ENCODE results near the gene C11orf52. TPM values are rescaled to one million over a fixed set of nuclear protein-coding genes. Genes with fewer than 3 reads are reported as not detected.

C11orf52 gene
- total and polyA plus RNA-seq, 4 donors: 4.2 to 10.9 (median 7.4) TPM

DNA sequence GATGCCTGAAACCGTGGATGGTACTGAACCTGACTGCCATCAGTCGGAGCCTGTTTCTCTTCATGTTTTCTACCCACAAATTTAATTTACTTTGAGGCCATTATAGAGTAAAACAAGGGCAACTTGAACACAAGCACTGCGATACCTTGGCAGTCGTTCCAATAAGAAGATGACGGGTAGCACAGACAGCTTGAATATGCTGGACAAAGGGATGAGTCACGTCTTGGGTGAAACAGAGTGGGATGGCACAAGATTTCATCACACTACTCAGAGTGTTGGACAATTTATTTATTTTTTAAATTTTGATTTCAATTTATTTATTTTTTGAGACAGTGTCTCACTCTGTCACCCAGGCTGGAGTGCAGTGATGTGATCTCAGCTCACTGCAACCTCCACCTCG lies 24.1 kb downstream of the C11orf52 start (continued):
- TF ChIP-seq, protein P1, sequence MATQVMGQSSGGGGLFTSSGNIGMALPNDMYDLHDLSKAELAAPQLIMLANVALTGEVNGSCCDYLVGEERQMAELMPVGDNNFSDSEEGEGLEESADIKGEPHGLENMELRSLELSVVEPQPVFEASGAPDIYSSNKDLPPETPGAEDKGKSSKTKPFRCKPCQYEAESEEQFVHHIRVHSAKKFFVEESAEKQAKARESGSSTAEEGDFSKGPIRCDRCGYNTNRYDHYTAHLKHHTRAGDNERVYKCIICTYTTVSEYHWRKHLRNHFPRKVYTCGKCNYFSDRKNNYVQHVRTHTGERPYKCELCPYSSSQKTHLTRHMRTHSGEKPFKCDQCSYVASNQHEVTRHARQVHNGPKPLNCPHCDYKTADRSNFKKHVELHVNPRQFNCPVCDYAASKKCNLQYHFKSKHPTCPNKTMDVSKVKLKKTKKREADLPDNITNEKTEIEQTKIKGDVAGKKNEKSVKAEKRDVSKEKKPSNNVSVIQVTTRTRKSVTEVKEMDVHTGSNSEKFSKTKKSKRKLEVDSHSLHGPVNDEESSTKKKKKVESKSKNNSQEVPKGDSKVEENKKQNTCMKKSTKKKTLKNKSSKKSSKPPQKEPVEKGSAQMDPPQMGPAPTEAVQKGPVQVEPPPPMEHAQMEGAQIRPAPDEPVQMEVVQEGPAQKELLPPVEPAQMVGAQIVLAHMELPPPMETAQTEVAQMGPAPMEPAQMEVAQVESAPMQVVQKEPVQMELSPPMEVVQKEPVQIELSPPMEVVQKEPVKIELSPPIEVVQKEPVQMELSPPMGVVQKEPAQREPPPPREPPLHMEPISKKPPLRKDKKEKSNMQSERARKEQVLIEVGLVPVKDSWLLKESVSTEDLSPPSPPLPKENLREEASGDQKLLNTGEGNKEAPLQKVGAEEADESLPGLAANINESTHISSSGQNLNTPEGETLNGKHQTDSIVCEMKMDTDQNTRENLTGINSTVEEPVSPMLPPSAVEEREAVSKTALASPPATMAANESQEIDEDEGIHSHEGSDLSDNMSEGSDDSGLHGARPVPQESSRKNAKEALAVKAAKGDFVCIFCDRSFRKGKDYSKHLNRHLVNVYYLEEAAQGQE (IDR thresholded peaks at IDR 0.05): no peak
- TF ChIP-seq TAF1 (conservative IDR thresholded peaks at IDR 0.05) (no peak), FOXA2 (IDR thresholded peaks at IDR 0.05) (no peak)
- TF ChIP-seq, protein P2, sequence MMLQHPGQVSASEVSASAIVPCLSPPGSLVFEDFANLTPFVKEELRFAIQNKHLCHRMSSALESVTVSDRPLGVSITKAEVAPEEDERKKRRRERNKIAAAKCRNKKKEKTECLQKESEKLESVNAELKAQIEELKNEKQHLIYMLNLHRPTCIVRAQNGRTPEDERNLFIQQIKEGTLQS (IDR thresholded peaks at IDR 0.05): no peak

DNA sequence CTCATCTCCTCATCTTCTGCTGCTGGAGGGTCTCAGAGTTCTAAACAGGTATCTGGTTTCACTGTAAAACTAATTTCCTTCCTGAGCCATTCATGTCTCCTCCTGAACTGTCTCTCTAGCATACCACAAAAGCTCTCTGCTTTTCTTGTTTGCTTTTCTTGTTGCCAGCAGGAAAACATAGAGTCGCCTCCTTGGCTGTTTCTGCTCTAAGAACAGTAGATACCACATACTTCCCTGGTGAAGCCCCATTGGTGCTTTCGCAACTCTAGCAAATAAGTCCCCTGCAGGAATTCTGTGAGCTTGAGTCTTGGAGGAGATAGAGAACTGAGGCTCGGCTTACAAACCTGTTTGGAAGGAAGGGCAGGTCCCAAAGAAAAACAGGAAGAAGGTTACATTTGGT lies 25.4 kb downstream of the C11orf52 start:
- whole genome bisulfite sequencing: 80% methylated on average over 3 of the region's 3 CpGs
- DNase-seq (ENCODE audit: low spot score): no peak
- no peaks in the 10 kb centered on the region for H3K9me3 ChIP-seq (ENCODE audit: control insufficient read depth in 4 of 4, low read length in 3 of 4)
- no peak overlapping the region for H3K9ac ChIP-seq (ENCODE audit: low read depth in 1 of 2, low read length in 2 of 2)
- H3K4me3 ChIP-seq (ENCODE audit: low read depth in 1 of 3, low read length in 3 of 3): no peak overlapping the region
- H3K4me1 ChIP-seq (ENCODE audit: control insufficient read depth in 4 of 4, insufficient read depth in 4 of 4, low read length in 3 of 4): peaks cover 0 to 5% (median 1%) of the 10 kb centered on the region in 4 donors
- no peaks in the 10 kb centered on the region for H3K36me3 ChIP-seq (ENCODE audit: control insufficient read depth in 4 of 4, insufficient read depth in 3 of 4, low read depth in 1 of 4, low read length in 3 of 4)
- H3K27ac ChIP-seq (ENCODE audit: low read depth in 1 of 2, low read length in 2 of 2): no peak overlapping the region
- no peaks in the 10 kb centered on the region for H3K27me3 ChIP-seq (ENCODE audit: control insufficient read depth in 4 of 4, insufficient read depth in 4 of 4, low read length in 3 of 4)
- TF ChIP-seq FOXA2 (IDR thresholded peaks at IDR 0.05) (no peak), NR2F2 (IDR thresholded peaks at IDR 0.05) (no peak), YY1 (IDR thresholded peaks at IDR 0.05) (no peak), RXRA (IDR thresholded peaks at IDR 0.05) (no peak), FOXA1 (IDR thresholded peaks at IDR 0.05) (no peak), RAD21 (IDR thresholded peaks at IDR 0.05) (no peak), SP1 (IDR thresholded peaks at IDR 0.05) (no peak), TAF1 (conservative IDR thresholded peaks at IDR 0.05) (no peak), JUND (IDR thresholded peaks at IDR 0.05) (no peak), EGR1 (IDR thresholded peaks at IDR 0.05; ENCODE audit: low read depth in 2 of 2) (no peak), GABPA (IDR thresholded peaks at IDR 0.05 in 1 of 2, conservative IDR thresholded peaks at IDR 0.05 in 1 of 2) (no peak), HNF4A (conservative IDR thresholded peaks at IDR 0.05) (no peak), HNF4G (IDR thresholded peaks at IDR 0.05) (no peak)
- TF ChIP-seq, protein P2 (IDR thresholded peaks at IDR 0.05): no peak
- TF ChIP-seq, protein P3, sequence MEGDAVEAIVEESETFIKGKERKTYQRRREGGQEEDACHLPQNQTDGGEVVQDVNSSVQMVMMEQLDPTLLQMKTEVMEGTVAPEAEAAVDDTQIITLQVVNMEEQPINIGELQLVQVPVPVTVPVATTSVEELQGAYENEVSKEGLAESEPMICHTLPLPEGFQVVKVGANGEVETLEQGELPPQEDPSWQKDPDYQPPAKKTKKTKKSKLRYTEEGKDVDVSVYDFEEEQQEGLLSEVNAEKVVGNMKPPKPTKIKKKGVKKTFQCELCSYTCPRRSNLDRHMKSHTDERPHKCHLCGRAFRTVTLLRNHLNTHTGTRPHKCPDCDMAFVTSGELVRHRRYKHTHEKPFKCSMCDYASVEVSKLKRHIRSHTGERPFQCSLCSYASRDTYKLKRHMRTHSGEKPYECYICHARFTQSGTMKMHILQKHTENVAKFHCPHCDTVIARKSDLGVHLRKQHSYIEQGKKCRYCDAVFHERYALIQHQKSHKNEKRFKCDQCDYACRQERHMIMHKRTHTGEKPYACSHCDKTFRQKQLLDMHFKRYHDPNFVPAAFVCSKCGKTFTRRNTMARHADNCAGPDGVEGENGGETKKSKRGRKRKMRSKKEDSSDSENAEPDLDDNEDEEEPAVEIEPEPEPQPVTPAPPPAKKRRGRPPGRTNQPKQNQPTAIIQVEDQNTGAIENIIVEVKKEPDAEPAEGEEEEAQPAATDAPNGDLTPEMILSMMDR (IDR thresholded peaks at IDR 0.05; ENCODE audit: low read depth, low read length, missing input control): no peak
- TF ChIP-seq, protein P4, sequence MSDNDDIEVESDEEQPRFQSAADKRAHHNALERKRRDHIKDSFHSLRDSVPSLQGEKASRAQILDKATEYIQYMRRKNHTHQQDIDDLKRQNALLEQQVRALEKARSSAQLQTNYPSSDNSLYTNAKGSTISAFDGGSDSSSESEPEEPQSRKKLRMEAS (IDR thresholded peaks at IDR 0.05): no peak
- TF ChIP-seq, protein P5, sequence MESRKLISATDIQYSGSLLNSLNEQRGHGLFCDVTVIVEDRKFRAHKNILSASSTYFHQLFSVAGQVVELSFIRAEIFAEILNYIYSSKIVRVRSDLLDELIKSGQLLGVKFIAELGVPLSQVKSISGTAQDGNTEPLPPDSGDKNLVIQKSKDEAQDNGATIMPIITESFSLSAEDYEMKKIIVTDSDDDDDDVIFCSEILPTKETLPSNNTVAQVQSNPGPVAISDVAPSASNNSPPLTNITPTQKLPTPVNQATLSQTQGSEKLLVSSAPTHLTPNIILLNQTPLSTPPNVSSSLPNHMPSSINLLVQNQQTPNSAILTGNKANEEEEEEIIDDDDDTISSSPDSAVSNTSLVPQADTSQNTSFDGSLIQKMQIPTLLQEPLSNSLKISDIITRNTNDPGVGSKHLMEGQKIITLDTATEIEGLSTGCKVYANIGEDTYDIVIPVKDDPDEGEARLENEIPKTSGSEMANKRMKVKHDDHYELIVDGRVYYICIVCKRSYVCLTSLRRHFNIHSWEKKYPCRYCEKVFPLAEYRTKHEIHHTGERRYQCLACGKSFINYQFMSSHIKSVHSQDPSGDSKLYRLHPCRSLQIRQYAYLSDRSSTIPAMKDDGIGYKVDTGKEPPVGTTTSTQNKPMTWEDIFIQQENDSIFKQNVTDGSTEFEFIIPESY (IDR thresholded peaks at IDR 0.05): no peak
- TF ChIP-seq, protein P1 (IDR thresholded peaks at IDR 0.05): no peak
